PC-3 (cell line): ENCODE measurements around the gene NLGN2.

ENCODE experiments used
- CTCF ChIP-seq: fragments of 300-600 bp; sonication (generic); conservative IDR thresholded peaks from 2 replicates; pipeline ENCODE4 v1.5.1; 2017; ENCODE audit warnings: antibody characterized with exemption, low read depth, mild to moderate bottlenecking, low read length
- EZH2 ChIP-seq: fragments of 300-600 bp; sonication (generic); IDR thresholded peaks from one replicate; pipeline ENCODE4 v1.6.1; 2017; ENCODE audit warnings: antibody characterized with exemption, mild to moderate bottlenecking, low read length; ENCODE audit not compliant: unreplicated experiment
- EZH2phosphoT487 ChIP-seq: fragments of 300-600 bp; sonication (generic); IDR thresholded peaks from 2 replicates; pipeline ENCODE4 v1.6.1; 2018; ENCODE audit warnings: mild to moderate bottlenecking, antibody characterized with exemption, low read length, borderline replicate concordance

- TF ChIP-seq CTCF (no peak), EZH2phosphoT487 (no peak), EZH2 (no peak)
Observed at GRCh38 chr17:7384489-7385081, 23.1 kb upstream of the NLGN2 start.
